Fibroblast of pulmonary artery (primary cell): ENCODE data around the gene AP1G2.
"Not testable (repeated sequence)": the region's sequence is repeated elsewhere in the genome, so short reads cannot be mapped to it uniquely, and the experiment has no call there.

Experiments
- DNase-seq: peaks from one replicate; pipeline ENCODE4 v3.0.0-alpha.2; 2010; ENCODE audit warnings: low read depth
- H3K4me3 ChIP-seq: replicated peaks from 2 replicates; pipeline ENCODE4 v1.5.1; 2011; ENCODE audit warnings: low read depth, mild to moderate bottlenecking, control low read depth, low read length, moderate library complexity
- TF ChIP-seq, protein P1 (sequence below): IDR thresholded peaks from 2 replicates; pipeline ENCODE4 v1.5.1; 2011; ENCODE audit warnings: mild to moderate bottlenecking, control low read depth, low read length, inconsistent platforms; ENCODE audit errors: missing control alignments

The AP1G2 gene

DNA sequence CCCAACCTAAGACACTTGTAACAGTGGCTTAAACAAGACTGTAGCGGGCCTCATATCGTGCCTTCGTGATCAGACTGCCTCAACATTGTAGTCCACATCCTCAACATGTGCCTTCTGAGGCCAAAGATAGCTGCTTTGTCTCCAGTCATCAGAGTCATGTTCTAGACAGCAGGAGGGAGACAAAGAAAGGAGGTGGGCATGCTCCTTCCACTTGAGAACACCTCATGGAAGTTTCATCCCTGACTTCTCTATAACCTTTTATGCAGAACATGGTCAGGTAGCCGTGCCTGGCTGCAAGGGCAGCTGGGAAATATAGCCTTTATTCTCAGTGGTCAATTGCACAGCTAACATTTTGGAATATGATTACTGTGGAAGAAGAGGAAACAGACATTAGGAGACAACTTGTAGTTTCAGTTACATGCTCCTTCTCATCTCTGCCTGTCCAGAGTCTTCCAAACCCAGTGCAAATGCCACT, 43.3 kb upstream of the AP1G2 start:
- TF ChIP-seq, protein P1, sequence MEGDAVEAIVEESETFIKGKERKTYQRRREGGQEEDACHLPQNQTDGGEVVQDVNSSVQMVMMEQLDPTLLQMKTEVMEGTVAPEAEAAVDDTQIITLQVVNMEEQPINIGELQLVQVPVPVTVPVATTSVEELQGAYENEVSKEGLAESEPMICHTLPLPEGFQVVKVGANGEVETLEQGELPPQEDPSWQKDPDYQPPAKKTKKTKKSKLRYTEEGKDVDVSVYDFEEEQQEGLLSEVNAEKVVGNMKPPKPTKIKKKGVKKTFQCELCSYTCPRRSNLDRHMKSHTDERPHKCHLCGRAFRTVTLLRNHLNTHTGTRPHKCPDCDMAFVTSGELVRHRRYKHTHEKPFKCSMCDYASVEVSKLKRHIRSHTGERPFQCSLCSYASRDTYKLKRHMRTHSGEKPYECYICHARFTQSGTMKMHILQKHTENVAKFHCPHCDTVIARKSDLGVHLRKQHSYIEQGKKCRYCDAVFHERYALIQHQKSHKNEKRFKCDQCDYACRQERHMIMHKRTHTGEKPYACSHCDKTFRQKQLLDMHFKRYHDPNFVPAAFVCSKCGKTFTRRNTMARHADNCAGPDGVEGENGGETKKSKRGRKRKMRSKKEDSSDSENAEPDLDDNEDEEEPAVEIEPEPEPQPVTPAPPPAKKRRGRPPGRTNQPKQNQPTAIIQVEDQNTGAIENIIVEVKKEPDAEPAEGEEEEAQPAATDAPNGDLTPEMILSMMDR: no peak
- no peak overlapping the region for H3K4me3 ChIP-seq
- no peak for DNase-seq

DNA sequence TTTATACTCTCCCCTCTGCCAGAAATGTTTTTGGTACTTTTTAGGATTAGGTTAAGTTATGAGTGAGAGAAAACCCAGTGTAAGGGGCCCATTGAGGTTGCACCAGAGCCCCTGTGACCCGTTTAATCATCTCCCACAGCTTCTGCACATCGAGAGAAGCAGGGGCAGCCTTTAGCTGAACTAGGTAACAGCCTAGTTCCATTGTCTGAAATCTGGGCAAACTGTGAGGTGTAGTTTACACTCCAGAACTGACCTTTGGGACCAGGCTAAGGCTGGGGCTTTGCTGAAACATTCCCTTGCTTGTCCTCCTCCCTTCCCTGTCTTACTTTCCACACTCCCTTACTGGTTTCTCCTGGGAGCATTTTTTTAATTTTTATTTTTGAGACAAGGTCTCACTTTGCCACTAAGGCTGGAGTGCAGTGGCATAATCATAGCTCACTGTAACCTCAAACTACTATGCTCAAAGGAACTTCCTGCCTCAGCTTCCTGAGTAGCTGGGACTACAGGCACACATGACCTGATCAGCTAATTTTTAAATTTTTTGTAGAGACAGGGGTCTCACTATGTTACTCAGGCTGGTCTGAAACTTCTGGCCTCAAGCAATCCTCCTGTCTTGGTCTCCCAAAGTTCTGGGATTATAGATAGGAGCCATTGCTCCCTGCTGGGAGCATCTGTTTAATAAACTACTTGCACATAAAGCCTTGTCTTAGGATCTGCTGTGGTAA, 42.7 kb upstream of the AP1G2 start:
- H3K4me3 ChIP-seq: no peak overlapping the region
- TF ChIP-seq, protein P1: no peak
- no peak for DNase-seq

DNA sequence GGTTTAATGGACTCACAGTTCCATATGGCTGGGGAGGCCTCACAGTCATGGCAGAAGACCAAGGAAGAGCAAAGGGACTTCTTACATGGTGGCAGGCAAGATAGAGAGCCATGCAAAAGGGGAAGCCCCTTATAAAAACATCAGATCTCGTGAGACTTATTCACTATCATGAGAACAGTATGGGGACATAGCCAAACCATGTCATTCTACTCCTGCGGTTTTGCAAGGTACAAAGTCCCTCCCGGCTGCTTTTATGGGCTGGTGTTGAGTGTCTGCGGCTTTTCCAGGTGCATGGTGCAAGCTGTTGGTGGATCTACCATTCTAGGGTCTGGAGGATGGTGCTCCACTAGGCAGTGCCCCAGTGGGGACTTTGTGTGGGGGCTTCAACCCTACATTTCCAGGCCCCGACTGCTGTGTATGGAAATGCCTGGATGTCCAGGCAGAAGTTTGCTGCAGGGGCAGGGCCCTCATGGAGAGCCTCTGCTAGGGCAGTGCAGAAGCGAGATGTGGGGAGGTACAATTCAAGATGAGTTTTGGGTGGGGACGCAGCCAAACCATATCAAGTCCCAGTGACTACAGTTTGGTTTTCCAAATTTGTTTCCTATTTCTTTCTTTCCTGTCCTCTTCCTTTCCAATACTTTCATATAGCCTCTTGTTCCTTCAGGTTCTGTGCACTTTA, 42.0 kb upstream of the AP1G2 start:
- not testable (repeated sequence) for DNase-seq, H3K4me3 ChIP-seq

DNA sequence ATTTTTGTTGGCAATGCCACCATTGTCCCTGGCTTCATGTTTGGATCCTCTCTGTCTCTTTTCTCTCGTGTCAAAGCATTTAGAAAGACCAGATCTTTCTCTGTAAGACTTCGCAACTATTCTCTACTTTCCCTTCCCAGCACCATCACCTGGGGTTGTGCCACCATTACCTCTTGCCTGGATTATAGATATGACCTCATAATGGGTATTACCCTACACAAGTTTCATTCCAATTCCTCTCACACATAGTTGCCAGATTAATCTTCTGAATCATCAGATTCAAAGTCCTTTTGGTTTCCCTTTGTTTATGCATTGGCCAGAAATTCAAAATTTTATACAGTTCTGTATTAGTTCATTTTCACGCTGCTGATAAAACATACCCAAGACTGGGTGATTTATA, 41.4 kb upstream of the AP1G2 start:
- H3K4me3 ChIP-seq: no peak overlapping the region

DNA sequence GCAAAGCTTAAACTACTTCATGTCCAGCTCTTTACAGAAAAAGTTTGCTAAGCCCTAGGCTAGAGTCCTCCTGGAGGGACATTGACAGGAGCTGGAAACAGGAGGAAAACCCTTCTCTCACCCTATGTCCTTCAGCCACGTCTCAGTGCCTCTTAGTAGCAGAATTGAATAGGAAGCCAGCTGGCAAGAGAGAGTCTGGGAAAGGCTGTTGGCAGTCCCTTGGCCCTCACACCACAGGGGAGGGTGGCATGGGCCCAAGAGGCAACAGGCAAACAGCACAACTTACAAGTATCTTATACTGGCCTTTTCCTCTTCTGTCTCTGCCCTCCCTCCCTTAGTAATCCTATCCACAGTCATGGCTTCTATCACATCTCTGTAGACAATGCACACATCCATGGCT, 40.9 kb upstream of the AP1G2 start:
- TF ChIP-seq, protein P1: no peak
- DNase-seq: no peak
- no peak overlapping the region for H3K4me3 ChIP-seq

More for the DNA sequence above, 41.4 kb upstream of the AP1G2 start:
- no peak for DNase-seq
- TF ChIP-seq, protein P1: no peak

DNA sequence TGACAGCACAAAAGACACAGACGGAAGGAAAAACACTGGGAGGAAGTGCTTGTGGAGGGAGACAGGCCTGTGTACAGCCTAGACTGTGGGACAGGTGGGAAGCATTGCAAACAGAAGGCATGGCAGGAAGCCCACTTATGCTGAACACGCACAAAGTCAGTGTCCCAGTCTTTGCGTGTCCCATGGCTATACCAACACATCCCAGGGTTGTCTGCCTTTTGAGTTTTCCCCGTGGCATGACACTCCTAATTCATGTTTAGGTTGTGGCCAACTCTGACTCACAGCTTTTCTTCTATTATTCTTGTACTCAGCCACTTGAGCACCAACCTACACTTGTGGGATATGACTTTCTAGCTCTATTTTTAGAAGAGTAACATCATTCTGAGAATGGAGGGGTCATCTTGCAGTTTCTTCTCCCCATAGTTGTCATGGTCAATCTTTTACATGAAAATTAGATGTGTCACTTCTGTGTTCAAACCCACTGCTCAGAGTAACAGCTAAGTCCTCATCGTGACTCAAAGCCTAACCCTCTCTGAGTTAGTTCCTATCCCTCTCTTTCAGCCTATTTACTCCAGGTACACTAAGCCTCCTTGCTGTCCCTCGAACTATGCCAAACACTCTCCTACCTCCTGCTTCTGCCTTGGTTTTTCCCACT, 38.5 kb upstream of the AP1G2 start:
- TF ChIP-seq, protein P1: no peak
- DNase-seq: no peak
- H3K4me3 ChIP-seq: no peak overlapping the region

DNA sequence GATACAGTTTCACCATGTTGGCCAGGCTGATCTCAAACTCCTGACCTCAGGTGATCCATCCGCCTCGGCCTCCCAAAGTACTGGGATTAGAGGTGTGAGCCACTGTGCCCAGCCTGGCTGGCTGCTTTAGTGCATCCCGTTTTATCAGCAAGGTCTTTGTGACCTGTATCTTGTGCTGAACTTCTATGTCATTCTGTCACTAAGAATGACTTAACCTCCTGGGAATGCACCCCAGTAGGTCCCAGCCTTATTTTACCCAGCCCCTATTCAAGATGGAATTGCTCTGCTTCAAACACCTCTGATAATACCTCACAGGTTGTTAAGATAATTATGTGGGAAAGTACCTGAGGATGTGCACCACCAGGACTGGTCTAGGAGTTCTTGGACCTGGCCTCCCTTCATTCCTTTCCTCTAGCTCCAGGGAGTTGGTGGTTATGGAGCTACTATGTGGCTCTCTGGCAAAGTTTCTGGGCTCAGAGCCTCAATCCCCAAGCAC, 37.1 kb upstream of the AP1G2 start:
- no peak for DNase-seq
- TF ChIP-seq, protein P1: no peak
- no peak overlapping the region for H3K4me3 ChIP-seq
